Tibial nerve (tissue), 4 donors: ENCODE data around the gene ORMDL3.

Source experiments
- CTCF ChIP-seq, 5 experiments: fragments of 200-600 bp in 3 of 5; fragments of 450-650 bp in 2 of 5; sonication (generic) in 3 of 5; IDR thresholded peaks; one replicate each; pipeline ENCODE4 v1.5.1; 2016 to 2019; ENCODE audit warnings: antibody characterized with exemption in 5 of 5, mild to moderate bottlenecking in 3 of 5, moderate library complexity in 2 of 5
- EP300 ChIP-seq, 2 donors: sonication (generic); formaldehyde crosslinking; IDR thresholded peaks; one replicate each; pipeline ENCODE4 v1.6.1; 2017; ENCODE audit warnings: antibody characterized with exemption in 2 of 2, mild to moderate bottlenecking in 1 of 2
- POLR2A ChIP-seq, 2 donors: fragments of 450-650 bp; IDR thresholded peaks; one replicate each; pipeline ENCODE4 v1.6.1; 2017; ENCODE audit warnings: antibody characterized with exemption in 2 of 2, mild to moderate bottlenecking in 2 of 2, moderate library complexity in 2 of 2

- TF ChIP-seq CTCF (IDR thresholded peaks at IDR 0.05) = no peak
- TF ChIP-seq POLR2A (IDR thresholded peaks at IDR 0.05) = no peak
- no peak for TF ChIP-seq EP300 (IDR thresholded peaks at IDR 0.05)
Observed at GRCh38 chr17:39904990-39905288, 22.5 kb downstream of the ORMDL3 start.
